Amygdala (tissue), 56 donors: ENCODE measurements around the gene TMEM97.
"Not testable (repeated sequence)": the region's sequence is repeated elsewhere in the genome, so short reads cannot be mapped to it uniquely, and the experiment has no call there.

Experiments
- DNase-seq, 56 donors: peaks; one replicate each; lab custom pipeline; 2025; lab: John Stamatoyannopoulos, UW

TMEM97 gene

DNA sequence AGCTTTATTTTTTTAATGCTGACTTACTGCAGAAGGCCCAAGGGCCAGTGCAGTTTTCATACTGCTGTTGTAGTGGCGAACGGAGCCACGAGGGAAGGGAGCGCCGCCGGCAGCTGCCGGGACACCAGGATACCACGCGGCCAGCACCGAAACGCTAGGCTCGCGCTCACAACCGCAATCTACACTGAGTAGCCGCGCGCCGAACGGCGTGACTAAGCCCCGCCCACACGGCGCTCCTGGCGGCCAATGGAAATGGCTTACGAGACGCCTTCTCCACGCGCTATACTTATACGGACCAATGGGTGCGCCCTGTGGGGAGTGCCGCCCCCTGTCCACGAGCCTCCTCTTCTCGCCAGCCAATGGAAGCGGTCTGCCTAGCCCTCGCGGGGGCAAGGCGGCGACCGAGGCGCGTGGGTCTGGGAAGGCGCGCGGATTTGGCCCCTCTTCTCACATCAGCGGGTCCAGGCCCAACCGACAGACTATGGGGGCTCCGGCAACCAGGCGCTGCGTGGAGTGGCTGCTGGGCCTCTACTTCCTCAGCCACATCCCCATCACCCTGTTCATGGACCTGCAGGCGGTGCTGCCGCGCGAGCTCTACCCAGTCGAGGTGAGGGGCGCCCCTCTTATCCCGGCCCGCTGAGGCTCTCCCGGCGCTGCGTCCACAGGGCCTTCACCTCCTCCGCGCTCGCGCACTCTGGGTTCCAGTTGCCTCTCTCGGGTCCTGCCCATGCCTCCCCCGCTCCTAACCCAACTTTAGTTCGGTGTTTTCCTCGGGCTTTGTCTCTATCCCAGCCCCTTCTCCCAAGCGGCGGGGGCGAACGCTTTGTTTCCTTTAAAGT lies at the start of gene TMEM97:
TSS of gene TMEM97 (plus strand) at position 442 of the 839 bp plus-strand sequence. CDS start at position 482, 40 bp downstream.
- peak; percentile 42 to 98 (median 92) for DNase-seq

- DNase-seq, result no peak
Observed at GRCh38 chr17:28270055-28270454, 48.9 kb upstream of the TMEM97 start.

- DNase-seq, result no peak
Observed at GRCh38 chr17:28270926-28271325, 48.1 kb upstream of the TMEM97 start.

DNA sequence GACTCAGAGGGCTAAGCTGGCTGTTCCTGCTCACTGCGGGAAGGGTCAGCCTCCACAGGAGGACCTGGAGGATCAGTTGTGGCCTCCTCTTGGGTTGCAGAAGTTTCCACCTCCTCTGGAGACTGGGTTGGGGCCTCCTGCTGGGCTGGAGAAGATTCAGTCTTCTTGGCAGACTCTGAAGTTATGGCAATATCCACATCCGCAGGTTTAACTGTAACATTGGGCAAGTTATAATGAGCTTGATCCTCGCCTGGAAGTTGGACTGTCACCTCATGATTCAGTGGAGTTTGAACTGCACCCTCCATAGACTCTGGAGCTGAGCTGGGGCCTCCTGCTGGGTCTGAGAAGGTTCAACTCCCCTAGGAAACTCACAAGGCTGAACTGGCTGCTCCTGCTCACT lies 47.6 kb upstream of the TMEM97 start:
- DNase-seq, result no peak

GRCh38 chr17:28272166-28272565 lies 46.8 kb upstream of the TMEM97 start:
- DNase-seq, result no peak

DNA sequence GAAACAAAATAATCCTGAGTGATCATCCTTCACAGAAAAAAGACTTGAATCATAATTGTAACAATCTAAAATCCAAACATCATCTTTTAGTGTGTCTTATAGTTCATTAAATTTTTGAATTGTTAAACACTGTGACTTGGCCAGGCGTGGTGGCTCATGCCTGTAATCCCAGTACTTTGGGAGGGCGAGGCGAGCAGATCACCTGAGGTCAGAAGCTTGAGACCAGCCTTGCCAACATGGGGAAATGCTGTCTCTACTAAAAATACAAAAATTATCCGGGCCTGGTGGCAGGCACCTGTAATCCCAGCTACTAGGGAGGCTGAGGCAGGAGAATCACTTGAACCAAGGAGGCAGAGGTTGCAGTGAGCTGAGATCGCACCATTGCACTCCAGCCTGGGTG lies 45.7 kb upstream of the TMEM97 start:
- not testable (repeated sequence) for DNase-seq

GRCh38 chr17:28274591-28275265 lies 44.3 kb upstream of the TMEM97 start:
- DNase-seq, result no peak

GRCh38 chr17:28276011-28276410 lies 43.0 kb upstream of the TMEM97 start:
- DNase-seq, result no peak

- no peak for DNase-seq
Observed at GRCh38 chr17:28279411-28279810, 39.6 kb upstream of the TMEM97 start.

DNA sequence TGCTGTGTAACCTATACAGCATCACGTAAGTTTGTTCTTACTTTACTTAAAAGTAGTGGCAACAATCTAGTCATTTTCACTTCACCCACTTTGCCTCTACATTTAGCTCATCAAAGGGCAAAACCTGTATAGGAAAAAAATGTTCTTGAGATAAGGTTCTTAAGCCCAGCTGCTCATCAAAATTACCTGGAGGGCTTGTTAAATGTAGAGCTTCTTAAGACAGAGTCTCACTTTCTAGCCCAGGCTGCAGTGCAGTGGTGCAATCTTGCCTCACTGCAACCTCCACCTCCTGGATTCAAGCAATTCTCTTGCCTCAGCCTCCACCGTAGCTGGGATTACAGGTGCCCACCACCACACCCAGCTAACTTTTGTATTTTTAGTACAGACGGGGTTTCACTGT lies 38.2 kb upstream of the TMEM97 start:
- no peak for DNase-seq

GRCh38 chr17:28282596-28282995 lies 36.4 kb upstream of the TMEM97 start:
- DNase-seq, result peak in 3 of 56 donors; percentile 9 to 21 (median 11)

DNA sequence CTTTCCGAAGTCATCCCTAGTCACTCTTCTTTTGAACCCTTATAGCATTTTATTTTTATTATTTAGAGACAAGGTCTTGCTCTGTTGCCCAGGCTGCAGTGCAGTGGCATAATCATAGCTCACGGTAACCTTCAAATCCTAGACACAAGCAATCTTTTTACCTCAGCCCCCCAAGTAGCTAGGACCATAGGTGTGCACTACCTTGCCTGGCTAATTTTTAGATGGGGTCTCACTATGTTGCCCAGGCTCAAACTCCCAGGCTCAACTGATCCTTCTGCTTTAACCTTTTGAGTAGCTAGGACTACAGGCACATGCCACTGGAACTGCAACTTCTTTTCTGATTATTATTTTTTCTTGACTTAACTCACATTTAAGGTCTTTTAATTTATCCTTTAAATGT lies 33.0 kb upstream of the TMEM97 start:
- DNase-seq, result no peak

DNA sequence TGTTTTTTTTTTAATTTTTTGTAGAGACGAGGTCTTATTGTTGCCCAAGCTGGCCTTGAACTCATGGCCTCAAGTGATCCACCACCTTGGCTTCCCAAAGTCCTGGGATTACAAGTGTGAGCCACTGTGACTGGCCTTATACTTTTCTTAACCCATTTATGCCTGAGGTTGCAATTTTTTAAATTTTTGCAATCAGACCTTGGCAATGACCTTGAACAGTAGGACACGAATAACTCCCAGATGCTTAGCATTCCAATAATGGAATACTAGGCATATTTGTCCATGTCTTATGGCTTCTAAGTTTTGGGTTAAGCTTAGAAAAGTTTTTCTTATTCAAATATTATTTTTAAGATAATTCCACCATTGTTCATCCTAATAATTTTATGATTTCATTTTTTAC lies 28.3 kb upstream of the TMEM97 start:
- DNase-seq, result no peak

- no peak for DNase-seq
Observed at GRCh38 chr17:28291780-28292330, 27.1 kb upstream of the TMEM97 start.

DNA sequence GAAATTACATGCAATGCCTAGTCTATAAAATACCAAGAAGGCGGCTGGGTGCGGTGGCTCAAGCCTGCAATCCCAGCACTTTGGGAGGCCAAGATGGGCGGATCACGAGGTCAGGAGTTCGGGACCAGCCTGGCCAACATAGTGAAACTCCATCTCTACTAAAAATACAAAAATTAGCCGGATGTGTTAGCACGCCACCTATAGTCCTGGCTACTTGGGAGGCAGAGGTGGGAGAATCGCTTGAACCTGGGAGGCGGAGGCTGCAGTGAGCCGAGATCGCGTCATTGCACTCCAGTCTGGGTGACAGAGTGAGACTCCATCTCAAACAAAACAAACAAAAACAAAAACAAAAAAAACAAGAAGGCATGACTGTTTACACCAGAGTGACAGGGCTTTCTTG lies 26.1 kb upstream of the TMEM97 start:
- not testable (repeated sequence) for DNase-seq

GRCh38 chr17:28293994-28294393 lies 25.0 kb upstream of the TMEM97 start:
- DNase-seq, result no peak

GRCh38 chr17:28295677-28296578 lies 23.1 kb upstream of the TMEM97 start:
- peak in 3 of 56 donors; percentile 2 to 9 (median 3) for DNase-seq

- DNase-seq, result no peak
Observed at GRCh38 chr17:28298449-28298848, 20.6 kb upstream of the TMEM97 start.

- no peak for DNase-seq
Observed at GRCh38 chr17:28306954-28307401, 12.0 kb upstream of the TMEM97 start.

DNA sequence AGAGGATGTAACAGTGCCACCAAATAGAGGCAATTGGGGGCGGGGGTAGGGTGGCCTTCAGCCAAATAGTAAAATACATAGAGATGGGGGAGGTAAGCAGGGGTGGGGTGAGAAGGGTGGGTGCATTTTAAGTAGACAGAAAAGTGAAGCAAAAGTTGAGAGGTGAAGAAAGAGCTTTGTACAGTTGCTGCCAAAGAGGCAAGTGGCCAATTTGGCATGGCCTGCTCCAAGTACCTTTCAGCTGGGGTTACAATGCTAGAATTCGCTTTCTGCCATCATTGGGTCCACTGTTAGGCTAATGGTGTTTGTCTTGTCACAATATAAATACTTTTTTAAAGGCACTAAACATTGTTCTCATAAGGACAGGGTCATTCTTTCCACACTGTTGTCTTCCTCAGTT lies 5.2 kb upstream of the TMEM97 start:
- DNase-seq, result no peak
